Anterior cingulate cortex (tissue), 58 donors: ENCODE data around the gene CHAF1A.

Experiments used
- DNase-seq, 58 donors: peaks; one replicate each; lab custom pipeline; 2025; lab: John Stamatoyannopoulos, UW

Gene CHAF1A

GRCh38 chr19:4376671-4376990 is 25.8 kb upstream of the CHAF1A start:
- DNase-seq = no peak

DNA sequence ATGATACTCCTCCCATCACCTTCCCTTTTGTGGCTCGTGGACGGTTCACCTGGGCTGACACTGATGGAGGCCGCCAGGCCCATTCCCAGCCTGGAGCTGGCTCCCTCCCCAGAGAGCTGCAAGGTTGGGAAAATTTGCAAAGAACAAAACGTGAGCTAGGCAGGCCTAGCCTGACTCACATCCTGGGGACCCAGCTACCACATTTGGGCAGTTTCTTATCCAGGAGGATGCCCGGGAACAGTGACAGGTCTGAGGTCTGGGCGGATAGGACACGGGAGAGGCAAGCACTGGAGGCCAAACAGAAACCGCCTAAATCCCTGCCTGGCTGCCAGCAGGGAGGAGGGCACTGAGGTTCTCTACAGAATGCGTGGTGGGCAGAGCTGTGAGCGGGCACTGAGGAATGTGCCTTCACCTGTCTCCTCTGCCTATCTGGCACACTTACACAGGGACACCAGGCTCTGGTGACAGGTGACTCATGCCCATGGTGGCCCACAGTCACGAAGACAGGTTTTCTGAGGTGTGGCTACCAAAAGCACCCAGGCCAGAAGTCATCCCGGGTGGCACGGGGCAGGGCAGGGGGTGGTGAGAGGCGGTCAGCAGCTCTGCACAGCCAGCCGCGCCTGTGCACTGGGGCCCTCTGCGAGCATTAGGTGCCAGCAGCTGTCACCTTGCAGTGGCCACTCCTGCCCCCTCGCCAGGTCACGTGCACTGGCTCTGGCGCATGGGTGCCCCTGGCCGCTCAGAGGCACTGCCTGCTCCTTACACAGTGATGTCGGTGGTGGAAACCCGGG is 25.3 kb upstream of the CHAF1A start:
- DNase-seq = no peak

DNA sequence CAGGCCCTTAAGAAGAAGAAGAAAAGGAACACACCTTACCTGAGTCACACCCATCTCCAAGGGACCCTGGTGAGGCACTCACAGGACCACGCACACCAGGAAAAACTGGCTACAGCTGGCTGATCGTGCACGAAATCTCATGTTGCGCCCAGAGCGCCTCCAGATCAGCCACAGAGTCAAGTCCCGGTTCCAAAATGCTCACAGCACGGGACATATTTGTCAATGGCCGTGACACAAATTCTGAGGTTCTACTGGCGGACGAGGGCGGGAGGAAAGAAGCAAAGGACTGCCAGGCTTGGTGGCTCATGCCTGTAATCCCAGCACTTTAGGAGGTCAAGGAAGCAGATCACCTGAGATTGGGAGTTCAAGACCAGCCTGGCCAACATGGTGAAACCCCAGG is 23.6 kb upstream of the CHAF1A start:
- DNase-seq = no peak

- DNase-seq = peak in 1 of 58 donors; percentile 24
Measured at GRCh38 chr19:4379383-4380253, 22.8 kb upstream of the CHAF1A start.

GRCh38 chr19:4380254-4380727 is 22.1 kb upstream of the CHAF1A start:
- DNase-seq = no peak

- peak in 3 of 58 donors; percentile 27 to 36 (median 35) for DNase-seq
Measured at GRCh38 chr19:4385291-4386040, 17.0 kb upstream of the CHAF1A start.

GRCh38 chr19:4386041-4386782 is 16.2 kb upstream of the CHAF1A start:
- DNase-seq = peak in 33 of 58 donors; percentile 10 to 79 (median 44)

DNA sequence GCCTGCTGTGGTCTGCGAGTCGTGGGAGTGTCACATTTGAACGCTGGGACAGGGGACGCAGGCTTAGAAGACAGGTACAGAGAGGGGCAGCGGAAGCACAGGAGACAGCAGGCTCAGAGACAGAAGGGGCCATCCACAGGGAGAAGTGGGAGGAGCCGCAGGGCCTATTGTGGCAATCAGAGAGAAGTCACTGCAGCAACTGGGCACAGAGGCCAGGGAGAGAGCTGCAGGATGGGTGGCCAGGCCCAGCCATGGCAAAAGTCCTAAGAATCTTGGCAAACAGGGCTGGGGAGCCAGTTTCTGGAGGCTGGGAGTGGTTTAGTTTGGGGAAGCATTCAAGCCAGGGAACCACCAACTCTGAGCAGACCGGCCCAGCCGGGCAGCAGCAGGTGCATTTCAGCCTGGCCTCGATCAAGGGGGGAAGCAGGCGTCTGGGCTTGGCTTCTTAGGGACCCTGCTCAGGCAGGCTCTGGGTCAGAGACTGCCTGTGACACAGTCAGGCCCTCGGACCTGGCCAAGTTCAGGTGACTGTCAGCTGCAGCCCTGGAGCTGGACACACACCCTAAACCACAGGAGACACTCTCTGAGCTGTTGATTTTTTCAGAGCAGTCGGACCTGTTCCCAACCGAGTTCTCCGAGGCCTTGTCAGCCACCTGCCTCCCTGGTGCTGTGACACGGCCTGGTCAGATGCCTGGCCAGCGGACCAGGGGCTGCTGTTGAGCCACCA is 13.9 kb upstream of the CHAF1A start:
- DNase-seq = peak in 11 of 58 donors; percentile 13 to 46 (median 29)

GRCh38 chr19:4389064-4389375 is 13.4 kb upstream of the CHAF1A start:
- DNase-seq = no peak

DNA sequence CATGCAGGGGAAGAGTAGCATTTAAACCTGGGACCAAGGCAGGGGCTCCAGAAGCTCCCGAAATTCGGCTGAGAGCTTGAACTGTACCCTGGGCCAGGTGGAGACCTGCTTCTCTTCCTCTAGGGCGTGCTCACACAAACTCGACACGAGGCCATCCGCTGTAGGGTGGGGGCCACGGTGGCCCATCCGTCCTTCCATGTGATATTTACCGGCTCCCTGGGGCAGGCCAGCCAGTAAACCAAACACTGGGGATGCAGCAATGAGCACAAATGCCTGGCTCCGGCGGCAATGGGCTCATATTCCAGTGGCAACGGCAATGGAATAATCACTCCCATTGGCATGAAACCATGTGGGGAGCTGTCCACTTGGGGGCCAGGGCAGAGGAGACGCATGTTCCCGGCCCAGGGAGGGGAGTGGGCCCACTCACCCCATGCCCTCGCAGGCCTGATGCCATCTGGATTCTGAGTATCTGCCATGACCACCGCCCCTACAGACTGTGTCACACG is 12.9 kb upstream of the CHAF1A start:
- DNase-seq = no peak

- peak in 3 of 58 donors; percentile 18 to 25 (median 19) for DNase-seq
Measured at GRCh38 chr19:4390017-4390566, 12.3 kb upstream of the CHAF1A start.

DNA sequence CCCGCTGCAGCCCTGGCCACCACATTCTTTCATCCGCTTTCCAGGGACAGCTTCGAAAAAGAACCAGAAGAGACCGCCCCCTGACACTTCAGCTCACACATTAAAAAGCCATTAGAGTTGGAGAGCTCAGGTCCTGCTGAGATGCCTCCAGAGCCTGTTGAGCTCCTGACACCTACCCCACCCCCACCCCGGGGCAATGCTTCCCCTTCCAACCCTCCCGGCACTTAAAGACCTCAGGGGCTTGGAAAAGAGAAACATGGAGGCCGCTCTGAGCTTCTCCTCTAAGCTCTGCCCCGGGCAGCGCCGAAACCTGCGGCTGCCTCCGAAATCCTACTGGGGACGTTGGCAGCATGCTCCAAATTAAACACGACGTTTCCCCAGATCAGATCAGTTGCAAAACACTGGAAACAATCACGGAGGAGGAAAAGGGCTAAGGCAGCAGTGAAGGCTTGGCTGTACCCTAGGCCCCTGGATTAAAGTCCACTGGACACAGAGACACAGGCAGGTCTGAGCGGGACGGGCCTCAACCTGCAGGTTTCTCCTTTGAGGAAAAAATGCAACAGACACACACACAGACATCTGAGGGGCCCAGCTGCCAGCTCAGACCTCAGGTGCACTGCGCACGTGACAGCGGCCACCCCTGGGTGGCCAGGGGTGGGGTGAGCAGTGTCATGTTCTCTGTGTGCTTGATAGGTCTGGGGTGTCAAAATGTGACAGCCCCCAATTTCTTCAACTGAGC is 11.7 kb upstream of the CHAF1A start:
- DNase-seq = peak in 1 of 58 donors; percentile 28

DNA sequence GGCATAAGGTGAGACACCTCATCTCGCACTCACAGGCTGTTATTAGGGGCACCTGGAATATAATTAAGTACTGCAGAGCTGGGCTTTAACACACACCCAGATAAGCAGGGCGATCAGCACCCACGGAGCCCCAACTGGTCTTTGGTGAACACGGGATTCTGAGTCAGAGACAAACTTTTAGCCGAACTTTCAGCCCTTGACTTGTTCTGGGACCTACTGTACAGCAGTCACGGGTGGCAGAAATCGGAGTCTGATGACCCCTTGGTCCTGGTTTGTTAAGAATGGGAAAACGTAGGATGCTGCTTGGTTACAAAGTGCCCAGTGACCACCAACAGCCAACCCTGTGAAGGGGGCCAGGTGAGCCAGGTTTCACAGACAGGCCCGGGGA is 11.1 kb upstream of the CHAF1A start:
- no peak for DNase-seq

DNA sequence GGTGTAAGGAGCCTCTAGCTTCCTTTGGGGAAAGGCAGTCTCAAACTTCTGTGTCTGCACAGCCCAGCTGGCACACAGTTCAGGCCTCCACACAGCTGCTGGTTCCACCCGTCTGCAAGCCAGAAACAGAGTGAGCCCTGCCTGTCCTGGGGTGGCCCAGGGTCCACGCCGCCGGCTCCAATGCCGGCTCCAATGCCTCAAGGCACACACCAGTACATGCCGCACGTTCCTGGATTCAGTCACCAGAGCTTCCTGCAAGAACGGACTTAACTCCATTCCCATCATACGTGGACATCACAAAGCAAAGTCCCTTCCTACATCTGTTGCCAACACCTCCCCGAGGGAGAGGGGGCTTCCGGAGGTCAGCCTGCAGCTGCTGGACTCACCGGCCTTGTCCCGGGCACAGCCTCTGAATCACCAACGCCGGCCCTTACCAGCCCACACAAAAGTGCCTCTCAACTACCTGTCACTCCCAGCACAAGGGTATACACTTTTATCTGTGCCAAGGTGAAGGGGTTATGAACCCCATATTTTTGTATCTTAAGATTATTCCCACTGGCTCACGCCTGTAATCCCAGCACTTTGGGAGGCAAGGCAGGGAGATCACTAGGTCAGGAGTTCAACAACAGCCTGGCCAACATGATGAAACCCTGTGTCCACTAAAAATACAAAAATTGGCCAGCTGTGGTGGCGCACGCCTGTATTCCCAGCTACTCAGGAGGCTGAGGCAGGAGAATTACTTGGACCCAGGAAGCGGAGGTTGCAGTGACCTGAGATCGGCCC is 10.5 kb upstream of the CHAF1A start:
- DNase-seq = no peak

GRCh38 chr19:4393947-4394590 is 8.4 kb upstream of the CHAF1A start:
- DNase-seq = peak in 5 of 58 donors; percentile 8 to 31 (median 10)

DNA sequence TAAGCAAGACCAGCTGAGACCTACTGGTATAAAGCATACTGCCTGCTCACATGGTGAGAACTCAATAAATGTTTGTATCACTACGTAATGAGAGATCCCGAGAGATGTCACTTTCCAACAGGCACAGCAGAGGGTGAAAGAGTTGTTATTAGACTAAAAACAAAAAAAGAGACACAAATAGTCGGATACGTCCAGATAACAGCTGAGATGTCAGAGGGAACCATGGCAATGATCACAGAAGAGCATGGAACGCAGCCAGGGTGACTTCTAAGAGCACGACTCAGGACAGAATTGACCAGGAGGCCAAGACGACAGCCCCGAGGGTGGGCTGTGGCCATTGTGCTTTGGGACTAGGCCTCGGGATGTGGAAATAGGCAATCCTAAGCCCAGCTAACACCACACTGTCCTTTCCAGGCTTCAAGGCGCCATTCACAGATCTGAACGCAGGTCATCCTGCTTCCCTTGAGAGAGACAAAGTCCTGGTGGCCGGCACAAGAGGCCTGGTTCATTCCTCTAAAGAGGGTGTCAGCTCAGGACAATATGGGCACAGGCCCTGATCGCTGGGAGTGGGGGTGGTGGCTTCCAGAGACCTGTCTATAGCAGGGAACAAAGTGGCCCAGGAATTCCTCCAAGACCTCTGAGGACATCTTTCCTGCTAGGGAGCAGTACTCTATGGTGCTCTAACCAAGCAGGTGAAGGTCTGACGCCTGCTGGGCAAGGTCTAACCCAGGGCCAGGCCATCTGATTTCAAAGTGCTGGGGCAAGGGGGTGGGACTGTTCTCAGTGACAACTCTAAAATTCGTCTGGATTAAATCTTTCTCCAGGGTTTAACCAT is 5.3 kb upstream of the CHAF1A start:
- no peak for DNase-seq
